Stimulated activated CD4-positive, alpha-beta T cell treated with anti-CD3 and anti-CD28 coated beads, Interleukin-4, amount 100 ng/mL, for 1 hour (primary cell): ENCODE data around the gene LGR5.

ENCODE experiments used
- DNase-seq: peaks from one replicate; pipeline ENCODE4 v3.0.0-alpha.2; 2020

LGR5 gene

GRCh38 chr12:71438670-71439361 is 782 bp upstream of the LGR5 start:
- DNase-seq: no peak

GRCh38 chr12:71439362-71439612 is 311 bp upstream of the LGR5 start:
- DNase-seq: no peak

- no peak for DNase-seq
Observed at GRCh38 chr12:71440345-71440762, 756 bp downstream of the LGR5 start.

- no peak for DNase-seq
Observed at GRCh38 chr12:71440763-71441748, 1.5 kb downstream of the LGR5 start.

- DNase-seq: no peak
Observed at GRCh38 chr12:71441836-71442566, 2.4 kb downstream of the LGR5 start.

- DNase-seq: no peak
Observed at GRCh38 chr12:71442567-71442931, 3.0 kb downstream of the LGR5 start.

- DNase-seq: no peak
Observed at GRCh38 chr12:71445071-71445470, 5.5 kb downstream of the LGR5 start.

- DNase-seq: no peak
Observed at GRCh38 chr12:71447691-71448132, 8.1 kb downstream of the LGR5 start.

GRCh38 chr12:71448150-71448581 is 8.6 kb downstream of the LGR5 start:
- DNase-seq: no peak

GRCh38 chr12:71449373-71450070 is 9.9 kb downstream of the LGR5 start:
- DNase-seq: no peak

- no peak for DNase-seq
Observed at GRCh38 chr12:71452006-71452405, 12.4 kb downstream of the LGR5 start.

- no peak for DNase-seq
Observed at GRCh38 chr12:71455028-71455737, 15.6 kb downstream of the LGR5 start.

- no peak for DNase-seq
Observed at GRCh38 chr12:71456316-71456715, 16.7 kb downstream of the LGR5 start.

GRCh38 chr12:71456990-71457389 is 17.4 kb downstream of the LGR5 start:
- no peak for DNase-seq

GRCh38 chr12:71460318-71460717 is 20.7 kb downstream of the LGR5 start:
- no peak for DNase-seq

GRCh38 chr12:71460850-71461609 is 21.4 kb downstream of the LGR5 start:
- DNase-seq: no peak

GRCh38 chr12:71461787-71462328 is 22.3 kb downstream of the LGR5 start:
- DNase-seq: no peak

GRCh38 chr12:71465796-71466195 is 26.2 kb downstream of the LGR5 start:
- DNase-seq: no peak

GRCh38 chr12:71469258-71469750 is 29.7 kb downstream of the LGR5 start:
- DNase-seq: no peak

GRCh38 chr12:71472441-71472911 is 32.9 kb downstream of the LGR5 start:
- no peak for DNase-seq

- no peak for DNase-seq
Observed at GRCh38 chr12:71474791-71475190, 35.2 kb downstream of the LGR5 start.
